ENCODE results near the gene VWA2. TPM values are rescaled to one million over a fixed set of nuclear protein-coding genes. Genes with fewer than 3 reads are reported as not detected.

VWA2 gene
- polyA plus RNA-seq, 1 donor from 2014 or later = not detected

DNA sequence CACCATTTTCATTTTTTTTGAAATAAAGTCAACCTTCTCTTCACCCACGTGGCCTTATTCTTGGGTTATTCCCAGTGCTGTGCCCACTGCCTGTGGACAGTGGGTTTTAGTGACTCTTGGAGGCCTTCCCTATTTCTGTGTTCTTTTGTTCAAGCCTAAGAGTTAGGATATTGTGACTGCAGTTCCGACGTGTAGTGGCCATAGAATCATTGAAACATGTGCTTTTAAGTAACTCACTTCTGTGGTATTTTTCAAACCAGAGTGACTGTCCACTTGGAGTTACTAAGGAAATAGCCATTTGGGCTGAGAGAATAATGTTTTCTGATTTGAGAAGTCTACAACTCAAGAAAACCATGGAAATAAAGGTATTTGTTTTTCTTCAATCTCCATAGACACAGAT is 36.2 kb upstream of the VWA2 start:
- Histone ChIP-seq H2AFZ (ENCODE audit: low read depth, low read length) (no peak overlapping the region), H3K9me3 (ENCODE audit: low read length) (no peaks in the 10 kb centered on the region), H3K27me3 (ENCODE audit: insufficient read depth, low read depth, low read length) (no peaks in the 10 kb centered on the region), H4K20me1 (ENCODE audit: insufficient read depth) (no peaks in the 10 kb centered on the region), H3K36me3 (ENCODE audit: insufficient read depth, low read length) (no peaks in the 10 kb centered on the region), H3K9me2 (ENCODE audit: insufficient read depth, low read length) (no peaks in the 10 kb centered on the region), H3K4me3 (ENCODE audit: low read length) (no peak overlapping the region), H3K4me2 (ENCODE audit: low read length) (no peak overlapping the region), H3K9ac (ENCODE audit: low read length) (no peak overlapping the region), H3F3A (ENCODE audit: insufficient read depth, low read length, poor library complexity, severe bottlenecking) (no peaks in the 10 kb centered on the region), H3K27ac (ENCODE audit: low read length) (no peak overlapping the region), H3K79me2 (replicated peaks; ENCODE audit: insufficient read depth, low read length) (no peaks in the 10 kb centered on the region)
- TF ChIP-seq, protein P1, sequence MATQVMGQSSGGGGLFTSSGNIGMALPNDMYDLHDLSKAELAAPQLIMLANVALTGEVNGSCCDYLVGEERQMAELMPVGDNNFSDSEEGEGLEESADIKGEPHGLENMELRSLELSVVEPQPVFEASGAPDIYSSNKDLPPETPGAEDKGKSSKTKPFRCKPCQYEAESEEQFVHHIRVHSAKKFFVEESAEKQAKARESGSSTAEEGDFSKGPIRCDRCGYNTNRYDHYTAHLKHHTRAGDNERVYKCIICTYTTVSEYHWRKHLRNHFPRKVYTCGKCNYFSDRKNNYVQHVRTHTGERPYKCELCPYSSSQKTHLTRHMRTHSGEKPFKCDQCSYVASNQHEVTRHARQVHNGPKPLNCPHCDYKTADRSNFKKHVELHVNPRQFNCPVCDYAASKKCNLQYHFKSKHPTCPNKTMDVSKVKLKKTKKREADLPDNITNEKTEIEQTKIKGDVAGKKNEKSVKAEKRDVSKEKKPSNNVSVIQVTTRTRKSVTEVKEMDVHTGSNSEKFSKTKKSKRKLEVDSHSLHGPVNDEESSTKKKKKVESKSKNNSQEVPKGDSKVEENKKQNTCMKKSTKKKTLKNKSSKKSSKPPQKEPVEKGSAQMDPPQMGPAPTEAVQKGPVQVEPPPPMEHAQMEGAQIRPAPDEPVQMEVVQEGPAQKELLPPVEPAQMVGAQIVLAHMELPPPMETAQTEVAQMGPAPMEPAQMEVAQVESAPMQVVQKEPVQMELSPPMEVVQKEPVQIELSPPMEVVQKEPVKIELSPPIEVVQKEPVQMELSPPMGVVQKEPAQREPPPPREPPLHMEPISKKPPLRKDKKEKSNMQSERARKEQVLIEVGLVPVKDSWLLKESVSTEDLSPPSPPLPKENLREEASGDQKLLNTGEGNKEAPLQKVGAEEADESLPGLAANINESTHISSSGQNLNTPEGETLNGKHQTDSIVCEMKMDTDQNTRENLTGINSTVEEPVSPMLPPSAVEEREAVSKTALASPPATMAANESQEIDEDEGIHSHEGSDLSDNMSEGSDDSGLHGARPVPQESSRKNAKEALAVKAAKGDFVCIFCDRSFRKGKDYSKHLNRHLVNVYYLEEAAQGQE (IDR thresholded peaks at IDR 0.05; ENCODE audit: borderline replicate concordance) = no peak
- TF ChIP-seq MXI1 (conservative IDR thresholded peaks at IDR 0.05; ENCODE audit: poor library complexity, severe bottlenecking) (no peak), RAD21 (conservative IDR thresholded peaks at IDR 0.05) (no peak), TAF1 (IDR thresholded peaks at IDR 0.05; ENCODE audit: low read depth) (no peak), EP300 (conservative IDR thresholded peaks at IDR 0.05; ENCODE audit: poor library complexity, severe bottlenecking) (no peak)
- TF ChIP-seq, protein P2, sequence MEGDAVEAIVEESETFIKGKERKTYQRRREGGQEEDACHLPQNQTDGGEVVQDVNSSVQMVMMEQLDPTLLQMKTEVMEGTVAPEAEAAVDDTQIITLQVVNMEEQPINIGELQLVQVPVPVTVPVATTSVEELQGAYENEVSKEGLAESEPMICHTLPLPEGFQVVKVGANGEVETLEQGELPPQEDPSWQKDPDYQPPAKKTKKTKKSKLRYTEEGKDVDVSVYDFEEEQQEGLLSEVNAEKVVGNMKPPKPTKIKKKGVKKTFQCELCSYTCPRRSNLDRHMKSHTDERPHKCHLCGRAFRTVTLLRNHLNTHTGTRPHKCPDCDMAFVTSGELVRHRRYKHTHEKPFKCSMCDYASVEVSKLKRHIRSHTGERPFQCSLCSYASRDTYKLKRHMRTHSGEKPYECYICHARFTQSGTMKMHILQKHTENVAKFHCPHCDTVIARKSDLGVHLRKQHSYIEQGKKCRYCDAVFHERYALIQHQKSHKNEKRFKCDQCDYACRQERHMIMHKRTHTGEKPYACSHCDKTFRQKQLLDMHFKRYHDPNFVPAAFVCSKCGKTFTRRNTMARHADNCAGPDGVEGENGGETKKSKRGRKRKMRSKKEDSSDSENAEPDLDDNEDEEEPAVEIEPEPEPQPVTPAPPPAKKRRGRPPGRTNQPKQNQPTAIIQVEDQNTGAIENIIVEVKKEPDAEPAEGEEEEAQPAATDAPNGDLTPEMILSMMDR (IDR thresholded peaks at IDR 0.05; ENCODE audit: poor library complexity, severe bottlenecking) = no peak

DNA sequence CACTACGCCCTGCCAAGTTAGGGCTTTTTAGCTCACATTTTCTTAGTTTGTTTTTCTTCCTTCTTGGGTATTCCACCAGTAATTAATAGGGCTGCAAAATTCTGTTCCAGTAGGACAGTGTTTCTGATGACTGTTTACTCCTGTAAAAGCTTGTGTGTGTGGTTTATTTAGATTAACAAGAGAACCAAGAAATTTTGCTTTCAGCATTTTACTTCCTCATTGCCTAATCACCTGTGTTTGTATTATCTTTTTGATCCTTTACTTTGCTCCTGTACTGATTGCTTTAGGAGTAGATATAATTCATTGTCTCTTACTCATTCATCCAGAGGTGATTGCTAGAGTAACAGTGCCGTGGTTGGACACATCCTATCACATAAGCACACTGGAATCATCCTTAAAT is 32.2 kb upstream of the VWA2 start:
- no peak for TF ChIP-seq POLR2AphosphoS5 (IDR thresholded peaks at IDR 0.05)
- TF ChIP-seq, protein P2 (IDR thresholded peaks at IDR 0.05; ENCODE audit: poor library complexity, severe bottlenecking) = no peak
- TF ChIP-seq RAD21 (conservative IDR thresholded peaks at IDR 0.05) = no peak
- TF ChIP-seq EZH2 (IDR thresholded peaks at IDR 0.05; ENCODE audit: borderline replicate concordance, insufficient read depth, low read length, poor library complexity, severe bottlenecking) = no peak
- no peak for TF ChIP-seq TAF1 (IDR thresholded peaks at IDR 0.05; ENCODE audit: low read depth)
- TF ChIP-seq, protein P1 (IDR thresholded peaks at IDR 0.05; ENCODE audit: borderline replicate concordance) = no peak
- no peak for TF ChIP-seq SMC3 (conservative IDR thresholded peaks at IDR 0.05; ENCODE audit: poor library complexity)
- TF ChIP-seq EP300 (conservative IDR thresholded peaks at IDR 0.05; ENCODE audit: poor library complexity, severe bottlenecking) = no peak
- no peak for TF ChIP-seq MXI1 (conservative IDR thresholded peaks at IDR 0.05; ENCODE audit: poor library complexity, severe bottlenecking)
- H3K27ac ChIP-seq (ENCODE audit: low read length) = no peak overlapping the region
- no peaks in the 10 kb centered on the region for H3K9me2 ChIP-seq (ENCODE audit: insufficient read depth, low read length)
- H3F3A ChIP-seq (ENCODE audit: insufficient read depth, low read length, poor library complexity, severe bottlenecking) = no peaks in the 10 kb centered on the region
- no peak overlapping the region for H3K4me2 ChIP-seq (ENCODE audit: low read length)
- H2AFZ ChIP-seq (ENCODE audit: low read depth, low read length) = no peak overlapping the region
- H3K79me2 ChIP-seq (replicated peaks; ENCODE audit: insufficient read depth, low read length) = no peaks in the 10 kb centered on the region
- no peaks in the 10 kb centered on the region for H3K9me3 ChIP-seq (ENCODE audit: low read length)
- H4K20me1 ChIP-seq (ENCODE audit: insufficient read depth) = no peaks in the 10 kb centered on the region
- H3K9ac ChIP-seq (ENCODE audit: low read length) = no peak overlapping the region
- H3K4me3 ChIP-seq (ENCODE audit: low read length) = no peak overlapping the region
- no peaks in the 10 kb centered on the region for H3K27me3 ChIP-seq (ENCODE audit: insufficient read depth, low read depth, low read length)
- no peaks in the 10 kb centered on the region for H3K36me3 ChIP-seq (ENCODE audit: insufficient read depth, low read length)

Data from neural cell (in vitro differentiated cells).